ENCODE measurements around the gene KLRF2.

GRCh38 chr12:9869307-9870161 is 11.8 kb upstream of the KLRF2 start, which contains the start of gene CLEC2B:
- TF ChIP-seq POLR2A (IDR thresholded peaks at IDR 0.05): peak; percentile 64
- TF ChIP-seq, protein P1, sequence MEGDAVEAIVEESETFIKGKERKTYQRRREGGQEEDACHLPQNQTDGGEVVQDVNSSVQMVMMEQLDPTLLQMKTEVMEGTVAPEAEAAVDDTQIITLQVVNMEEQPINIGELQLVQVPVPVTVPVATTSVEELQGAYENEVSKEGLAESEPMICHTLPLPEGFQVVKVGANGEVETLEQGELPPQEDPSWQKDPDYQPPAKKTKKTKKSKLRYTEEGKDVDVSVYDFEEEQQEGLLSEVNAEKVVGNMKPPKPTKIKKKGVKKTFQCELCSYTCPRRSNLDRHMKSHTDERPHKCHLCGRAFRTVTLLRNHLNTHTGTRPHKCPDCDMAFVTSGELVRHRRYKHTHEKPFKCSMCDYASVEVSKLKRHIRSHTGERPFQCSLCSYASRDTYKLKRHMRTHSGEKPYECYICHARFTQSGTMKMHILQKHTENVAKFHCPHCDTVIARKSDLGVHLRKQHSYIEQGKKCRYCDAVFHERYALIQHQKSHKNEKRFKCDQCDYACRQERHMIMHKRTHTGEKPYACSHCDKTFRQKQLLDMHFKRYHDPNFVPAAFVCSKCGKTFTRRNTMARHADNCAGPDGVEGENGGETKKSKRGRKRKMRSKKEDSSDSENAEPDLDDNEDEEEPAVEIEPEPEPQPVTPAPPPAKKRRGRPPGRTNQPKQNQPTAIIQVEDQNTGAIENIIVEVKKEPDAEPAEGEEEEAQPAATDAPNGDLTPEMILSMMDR (IDR thresholded peaks at IDR 0.05): no peak

Data from right lobe of liver (tissue), 4 donors.